Stimulated activated naive CD8-positive, alpha-beta T cell treated with anti-CD3 and anti-CD28 coated beads, Interleukin-15, amount 100 ng/mL, for 72 hours (primary cell): ENCODE results near the gene NAP1L3.

Experiments used
- ATAC-seq: fragments of 150-1000 bp; cut with Tn5 transposase; 2 replicates; pipeline ENCODE4 v1.10.0; 2021; ENCODE audit warnings: mild to moderate bottlenecking, moderate library complexity
- DNase-seq, 2 donors: peaks; one replicate each; pipeline ENCODE4 v3.0.0; 2021 to 2022
- H3K27ac Mint-ChIP-seq, 2 donors: one replicate each; pipeline ENCODE4 v1.8.0; 2022; ENCODE audit warnings: mild to moderate bottlenecking in 2 of 2, mixed read lengths in 2 of 2, moderate library complexity in 2 of 2
- H3K27me3 Mint-ChIP-seq: one replicate; pipeline ENCODE4 v1.8.0; 2022; ENCODE audit warnings: mixed read lengths
- H3K4me1 Mint-ChIP-seq: one replicate; pipeline ENCODE4 v1.8.0; 2022; ENCODE audit warnings: mild to moderate bottlenecking, mixed read lengths
- H3K4me3 Mint-ChIP-seq, 2 donors: one replicate each; pipeline ENCODE4 v1.8.0; 2022; ENCODE audit warnings: mild to moderate bottlenecking in 2 of 2, mixed read lengths in 2 of 2, moderate library complexity in 1 of 2
- H3K9me3 Mint-ChIP-seq, 2 donors: one replicate each; pipeline ENCODE4 v1.8.0; 2022; ENCODE audit warnings: mixed read lengths in 2 of 2

The NAP1L3 gene

DNA sequence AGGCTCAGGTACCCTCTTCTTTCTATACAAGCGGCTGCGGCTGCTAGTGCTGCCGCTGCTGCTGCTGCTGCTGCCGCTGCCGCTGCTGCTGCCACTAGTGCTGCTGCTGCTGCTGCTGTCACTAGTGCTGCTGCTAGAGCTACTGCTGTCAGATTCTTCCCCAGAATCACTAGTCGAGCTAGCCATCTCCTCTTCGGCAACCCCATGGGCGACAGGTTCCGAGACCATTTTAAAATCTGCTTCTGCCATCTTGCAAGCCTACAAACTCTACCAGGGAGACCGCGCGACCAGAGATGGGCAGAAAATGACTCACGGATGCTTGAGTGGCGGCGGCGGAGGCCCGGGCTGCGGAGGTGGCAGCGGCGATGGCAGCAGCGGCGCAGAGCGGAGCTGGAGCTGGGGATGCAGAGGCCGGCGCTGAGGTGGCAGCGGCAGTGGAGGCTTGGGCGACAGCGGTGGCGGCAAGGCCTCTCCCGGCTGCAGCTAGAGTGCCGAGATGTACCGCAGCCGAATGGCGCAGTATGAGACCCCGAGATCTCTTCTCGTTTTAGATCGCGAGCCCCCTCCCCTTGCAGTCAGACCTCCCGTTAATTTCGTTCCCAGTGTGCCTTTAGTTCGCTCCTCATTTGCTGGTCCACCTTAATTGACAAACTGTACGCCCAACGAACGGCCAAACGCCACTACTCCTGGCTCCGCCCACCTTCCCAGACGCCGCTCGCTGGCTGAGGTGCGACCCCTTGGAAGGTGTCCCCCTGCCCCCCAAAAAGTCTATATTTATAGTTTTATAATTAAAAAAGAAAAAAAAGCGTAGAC is at the start of gene NAP1L3:
TSS of gene NAP1L3 (minus strand) at position 523 of the 813 bp plus-strand sequence. CDS start at position 249, 274 bp downstream.
- peak; percentile 95 for ATAC-seq
- no peaks in the 10 kb centered on the region for H3K27me3 Mint-ChIP-seq

GRCh38 chrX:93711076-93711475 is 37.7 kb upstream of the NAP1L3 start:
- Mint-ChIP-seq H3K27me3 (no peaks in the 10 kb centered on the region), H3K4me1 (no peaks in the 10 kb centered on the region), H3K9me3 (no peaks in the 10 kb centered on the region), H3K27ac (no peak overlapping the region), H3K4me3 (no peak overlapping the region)
- ATAC-seq = no peak
- no peak for DNase-seq

More for the DNA sequence above, at the start of gene NAP1L3:
- Mint-ChIP-seq H3K4me1 (peaks cover 7% of the 10 kb centered on the region), H3K9me3 (no peaks in the 10 kb centered on the region), H3K27ac (peak within 1 kb of the TSS; percentile 90 to 95), H3K4me3 (peak within 1 kb of the TSS; percentile 90 to 93)
- DNase-seq = peak; percentile 64 to 71

- ATAC-seq = no peak
- Mint-ChIP-seq H3K27ac (no peak overlapping the region), H3K27me3 (no peaks in the 10 kb centered on the region), H3K9me3 (no peaks in the 10 kb centered on the region), H3K4me3 (no peak overlapping the region), H3K4me1 (no peaks in the 10 kb centered on the region)
- no peak for DNase-seq
Observed at GRCh38 chrX:93703701-93704100, 30.3 kb upstream of the NAP1L3 start.

DNA sequence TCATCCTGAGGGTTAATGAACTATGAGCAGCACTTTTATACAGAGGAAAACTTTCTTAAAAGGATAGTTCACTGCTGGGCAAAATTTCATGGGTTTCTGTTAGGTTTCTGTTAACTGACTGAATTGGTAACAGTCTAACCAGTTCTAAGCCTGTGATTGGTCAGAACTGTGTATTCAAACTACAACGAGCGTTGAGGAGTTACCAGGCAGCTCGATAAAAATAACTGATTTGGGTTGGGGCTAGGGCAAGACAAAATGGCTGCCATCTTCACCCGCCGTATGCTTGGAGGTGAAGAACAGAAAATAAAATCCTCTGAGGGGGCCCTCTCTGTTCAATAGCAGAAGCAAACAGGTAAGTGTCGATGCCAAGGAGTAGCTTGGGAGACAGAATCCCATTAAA is 22.6 kb upstream of the NAP1L3 start:
- no peaks in the 10 kb centered on the region for H3K27me3 Mint-ChIP-seq
- ATAC-seq = no peak
- H3K27ac Mint-ChIP-seq = no peak overlapping the region
- H3K4me3 Mint-ChIP-seq = no peak overlapping the region
- H3K9me3 Mint-ChIP-seq = no peaks in the 10 kb centered on the region
- H3K4me1 Mint-ChIP-seq = no peaks in the 10 kb centered on the region
- no peak for DNase-seq

- ATAC-seq (no peak), DNase-seq (no peak)
- peak within 1 kb of the TSS; percentile 90 to 93 for H3K4me3 Mint-ChIP-seq
Observed at GRCh38 chrX:93673869-93674271, 492 bp upstream of the NAP1L3 start, which contains the start of gene FAM133A. Gene FAM133A (plus strand): TSS chrX:93674206. CDS start chrX:93709420, 35,214 bp downstream.

DNA sequence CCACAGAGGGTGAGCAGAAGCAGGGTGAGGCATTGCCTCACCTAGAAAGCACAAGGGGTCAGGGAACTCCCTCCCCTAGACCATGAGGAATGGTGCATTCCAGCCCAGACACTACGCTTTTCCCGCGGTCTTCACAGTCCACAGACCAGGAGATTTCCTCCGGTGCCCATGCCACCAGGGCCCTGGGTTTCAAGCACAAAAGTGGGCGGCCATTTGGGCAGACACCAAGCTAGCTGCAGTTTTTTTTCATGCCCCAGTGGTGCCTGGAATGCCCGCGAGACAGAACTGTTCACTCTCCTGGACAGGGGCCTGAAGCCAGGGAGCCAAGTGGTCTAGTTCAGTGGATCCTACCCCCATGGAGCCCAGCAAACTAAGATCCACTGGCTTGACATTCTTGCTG is 12.8 kb downstream of the NAP1L3 start:
- peaks cover 6% of the 10 kb centered on the region for H3K4me1 Mint-ChIP-seq
- H3K27me3 Mint-ChIP-seq = no peaks in the 10 kb centered on the region
- no peak overlapping the region for H3K4me3 Mint-ChIP-seq
- no peak for ATAC-seq
- no peaks in the 10 kb centered on the region for H3K9me3 Mint-ChIP-seq
- H3K27ac Mint-ChIP-seq = no peak overlapping the region
- DNase-seq = no peak

More at GRCh38 chrX:93673869-93674271, 492 bp upstream of the NAP1L3 start, which contains the start of gene FAM133A:
- Mint-ChIP-seq H3K4me1 (peaks cover 7% of the 10 kb centered on the region), H3K9me3 (no peaks in the 10 kb centered on the region), H3K27me3 (no peaks in the 10 kb centered on the region), H3K27ac (peak within 1 kb of the TSS; percentile 90 to 95)

GRCh38 chrX:93649381-93649780 is 24.0 kb downstream of the NAP1L3 start:
- no peaks in the 10 kb centered on the region for H3K27me3 Mint-ChIP-seq
- no peak for ATAC-seq
- no peak overlapping the region for H3K27ac Mint-ChIP-seq
- no peaks in the 10 kb centered on the region for H3K4me1 Mint-ChIP-seq
- DNase-seq = no peak
- H3K4me3 Mint-ChIP-seq = no peak overlapping the region
- H3K9me3 Mint-ChIP-seq = no peaks in the 10 kb centered on the region

DNA sequence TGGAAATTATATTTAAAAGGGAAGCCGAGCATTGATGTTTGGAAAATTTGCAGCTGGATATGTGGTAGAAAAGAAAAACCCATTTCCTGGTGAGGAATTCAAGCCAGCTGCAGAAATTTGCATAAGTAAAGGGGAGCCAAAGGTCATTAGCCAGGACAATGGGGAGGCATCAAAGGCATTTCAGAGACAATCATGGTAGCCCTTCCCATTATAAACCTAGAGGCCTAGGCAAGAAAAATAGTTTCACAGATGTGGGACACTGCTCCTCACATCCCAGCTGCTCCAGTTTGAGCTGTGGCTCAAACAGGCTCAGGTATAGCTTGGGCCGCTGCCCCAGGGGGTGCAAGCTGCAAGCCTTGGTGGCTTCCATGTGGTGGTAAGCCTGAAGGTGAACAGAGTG is 35.8 kb downstream of the NAP1L3 start:
- no peak overlapping the region for H3K4me3 Mint-ChIP-seq
- H3K27me3 Mint-ChIP-seq = no peaks in the 10 kb centered on the region
- no peaks in the 10 kb centered on the region for H3K9me3 Mint-ChIP-seq
- H3K4me1 Mint-ChIP-seq = no peaks in the 10 kb centered on the region
- DNase-seq (no peak), ATAC-seq (no peak)
- H3K27ac Mint-ChIP-seq = no peak overlapping the region
